Measurements from ENCODE around the gene YIPF7.

YIPF7 gene

GRCh38 chr4:44651425-44651824 is at the start of gene YIPF7:
Gene YIPF7, minus strand, starts transcription at chr4:44651625. Its CDS starts 1,525 bp downstream, at chr4:44650100.
- ATAC-seq, result no peak

DNA sequence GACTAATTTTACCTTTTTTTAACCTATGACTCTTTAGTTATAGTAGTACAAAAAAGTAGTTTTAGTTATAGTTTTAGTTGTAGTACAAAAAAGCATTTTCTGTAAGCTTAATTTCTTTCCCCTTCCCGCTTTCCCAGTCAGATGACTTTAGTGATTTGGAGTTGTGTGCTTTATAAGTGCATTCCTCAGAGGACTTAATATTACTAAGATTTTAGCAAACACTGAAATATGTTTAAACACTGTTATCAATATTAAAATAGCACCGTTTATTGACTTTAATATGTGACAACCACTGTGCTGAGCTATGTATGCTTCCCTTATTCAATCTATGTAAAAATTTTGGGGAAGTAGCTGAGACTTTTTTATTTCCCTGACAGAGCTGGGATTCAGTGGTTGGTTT is 49.6 kb upstream of the YIPF7 start:
- ATAC-seq, result no peak

- no peak for ATAC-seq
Observed at GRCh38 chr4:44700427-44700826, 49.0 kb upstream of the YIPF7 start.

- ATAC-seq, result no peak
Observed at GRCh38 chr4:44684648-44685047, 33.2 kb upstream of the YIPF7 start.

DNA sequence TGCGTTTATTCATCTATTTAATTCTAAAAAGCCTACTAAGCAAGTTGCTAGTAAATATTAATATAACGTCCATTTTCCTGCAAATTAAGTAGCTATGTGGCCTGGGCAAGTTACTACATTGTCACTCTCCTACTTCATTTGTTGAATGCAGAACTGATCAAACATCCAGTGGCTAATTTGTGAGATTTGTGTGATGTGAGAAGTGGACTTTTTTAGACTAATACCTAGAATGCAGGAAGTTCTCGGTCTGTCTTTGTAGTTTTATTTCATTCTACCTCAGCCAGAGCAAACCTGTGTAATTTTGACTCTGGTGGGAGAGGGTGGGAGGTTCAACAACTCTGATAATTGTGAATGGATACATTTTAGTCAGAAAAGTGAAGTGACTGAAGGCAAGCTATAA is 27.6 kb upstream of the YIPF7 start:
- ATAC-seq, result peak; percentile 3 to 6

DNA sequence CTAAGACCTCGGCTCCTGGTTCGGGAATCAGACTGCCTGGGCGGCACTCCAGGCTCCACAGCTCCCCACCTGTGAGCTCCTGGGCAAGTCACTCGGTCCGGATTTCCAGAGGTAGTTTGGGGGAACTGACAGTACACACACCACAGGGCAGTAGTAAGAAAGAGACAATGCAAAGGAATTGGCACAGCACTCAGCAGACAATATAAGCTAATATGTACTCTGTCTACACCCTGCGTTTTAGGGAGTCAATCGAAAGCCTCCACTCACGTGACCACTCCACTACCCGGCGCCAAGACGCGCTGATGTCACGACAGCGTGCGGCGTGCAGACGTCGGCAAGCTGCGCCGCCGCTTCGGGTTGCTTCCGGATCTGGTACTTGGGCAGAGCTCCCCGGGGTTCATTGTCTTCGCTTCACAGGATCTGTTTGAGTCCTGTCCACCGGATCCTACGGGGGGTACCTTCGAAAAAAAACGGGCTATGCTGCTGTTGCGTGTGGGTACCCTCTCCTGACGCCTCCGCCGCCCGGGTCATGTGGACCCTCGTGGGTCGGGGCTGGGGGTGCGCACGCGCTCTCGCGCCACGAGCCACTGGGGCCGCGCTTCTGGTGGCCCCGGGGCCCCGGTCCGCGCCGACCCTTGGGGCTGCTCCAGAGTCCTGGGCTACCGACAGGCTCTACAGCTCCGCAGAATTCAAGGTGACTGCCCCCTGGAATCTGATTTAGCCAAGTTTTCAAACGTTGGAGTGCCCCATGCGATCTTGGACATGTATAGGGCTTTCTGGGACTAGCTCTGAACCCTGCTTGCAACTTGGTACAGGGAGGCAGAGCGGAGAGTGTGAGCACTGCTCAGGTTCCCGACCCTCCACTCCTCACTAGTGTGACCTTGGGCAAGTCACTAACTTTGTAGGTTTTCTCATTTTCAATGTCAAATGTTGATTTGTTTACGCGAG is 26.9 kb upstream of the YIPF7 start, which contains the start of gene GUF1:
Gene GUF1 (plus strand): TSS at position 327 of the 948 bp plus-strand sequence. CDS start 203 bp downstream, at position 530.
- ATAC-seq, result peak; percentile 92 to 94

DNA sequence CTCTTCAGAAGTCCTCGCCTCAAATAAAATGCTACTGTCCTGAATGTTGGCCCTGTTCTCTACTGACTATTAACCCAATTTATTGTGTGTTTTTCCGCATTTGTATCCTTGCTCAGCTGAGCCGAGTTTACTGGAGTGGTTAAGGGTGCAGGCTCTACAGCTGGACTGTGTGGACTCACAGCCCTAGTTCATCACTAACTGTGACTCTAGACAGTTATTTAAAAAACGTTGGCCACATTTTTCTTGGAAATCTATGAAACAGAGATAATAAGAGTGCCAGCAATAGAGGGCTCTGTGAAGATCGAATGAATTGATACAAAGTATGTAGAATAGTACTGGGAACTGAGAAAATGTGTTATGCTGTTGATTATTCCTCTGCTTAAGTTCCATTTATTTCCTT is 23.9 kb upstream of the YIPF7 start:
- no peak for ATAC-seq

- ATAC-seq, result no peak
Observed at GRCh38 chr4:44674471-44674870, 23.0 kb upstream of the YIPF7 start.

- ATAC-seq, result no peak
Observed at GRCh38 chr4:44671636-44672035, 20.2 kb upstream of the YIPF7 start.

GRCh38 chr4:44670506-44671199 is 19.2 kb upstream of the YIPF7 start:
- no peak for ATAC-seq

DNA sequence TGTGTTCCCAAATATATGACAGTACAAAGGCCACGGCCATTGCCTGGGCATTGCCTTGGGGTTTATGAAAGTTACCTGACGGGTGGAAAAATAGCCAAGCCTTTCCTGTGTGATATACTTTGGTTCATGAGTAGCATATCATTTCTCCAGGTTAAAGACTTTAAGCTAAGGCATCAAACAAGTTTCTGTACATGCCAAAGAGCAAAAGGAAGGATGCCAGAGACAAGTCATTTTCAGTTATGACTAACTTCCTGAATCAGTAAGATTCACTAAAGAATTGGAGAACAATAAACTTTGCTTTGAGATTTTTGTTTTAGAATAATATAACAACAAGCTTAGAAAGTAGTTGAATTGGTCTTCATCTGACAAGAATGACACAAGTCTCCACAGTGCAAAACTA is 17.1 kb upstream of the YIPF7 start:
- ATAC-seq, result no peak

DNA sequence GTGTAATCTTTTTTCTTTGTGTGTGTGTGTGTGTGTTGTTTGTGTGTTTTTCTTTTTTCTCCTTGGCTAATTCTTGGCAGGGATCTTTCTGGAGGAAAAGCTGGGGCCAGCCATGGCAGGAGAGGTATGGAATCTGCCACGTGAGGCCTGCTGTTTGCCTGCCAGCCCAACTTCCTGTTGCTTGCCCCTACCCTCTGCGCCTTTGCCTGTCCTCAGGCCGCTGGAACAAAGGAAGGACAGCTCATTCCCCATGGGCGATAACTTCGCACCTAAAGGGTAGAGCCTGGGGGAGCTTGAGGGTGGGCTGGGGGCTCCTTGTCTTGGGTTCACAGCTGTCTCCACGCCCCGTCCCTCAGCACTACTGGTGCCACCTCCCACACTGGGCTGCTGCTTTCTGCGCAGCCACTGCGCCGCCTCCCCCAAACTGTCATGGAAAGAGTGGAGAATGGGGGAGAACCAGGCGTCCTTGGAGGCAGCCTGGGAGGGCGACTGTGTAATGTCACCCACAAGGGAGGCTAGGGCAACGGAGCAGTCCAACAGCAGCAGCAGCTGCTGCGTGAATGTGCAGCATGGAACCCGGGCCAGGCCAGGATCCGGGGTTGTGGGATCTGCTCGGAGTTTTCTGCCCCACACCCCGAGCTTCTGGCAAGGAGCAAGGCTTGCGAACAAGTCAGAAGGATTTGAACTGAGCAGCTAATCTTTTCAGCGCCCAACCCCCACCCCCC is 12.3 kb upstream of the YIPF7 start:
- ATAC-seq, result no peak

GRCh38 chr4:44662623-44663005 is 11.2 kb upstream of the YIPF7 start:
- ATAC-seq, result no peak

GRCh38 chr4:44661940-44662622 is 10.7 kb upstream of the YIPF7 start:
- ATAC-seq, result no peak

GRCh38 chr4:44660396-44660795 is 9.0 kb upstream of the YIPF7 start:
- no peak for ATAC-seq

DNA sequence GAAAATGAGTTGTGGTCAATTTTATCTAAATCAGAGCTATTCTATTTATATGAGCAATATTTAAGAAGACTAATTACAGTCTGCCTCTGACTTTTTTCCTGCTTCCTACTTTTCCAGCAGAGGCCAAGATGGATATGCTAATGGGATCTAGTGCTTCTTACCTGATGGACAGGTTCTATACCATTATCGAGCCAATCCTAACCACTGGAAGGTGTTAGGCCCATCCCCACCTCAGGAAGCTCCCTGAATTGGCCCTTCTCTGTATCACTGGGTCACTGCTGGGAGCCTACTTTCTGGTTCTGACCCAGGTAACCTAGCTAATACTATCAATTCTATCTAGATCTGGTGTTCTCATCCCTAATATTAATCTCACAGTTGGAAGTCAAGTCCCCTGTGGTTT is 577 bp upstream of the YIPF7 start:
- ATAC-seq, result no peak

DNA sequence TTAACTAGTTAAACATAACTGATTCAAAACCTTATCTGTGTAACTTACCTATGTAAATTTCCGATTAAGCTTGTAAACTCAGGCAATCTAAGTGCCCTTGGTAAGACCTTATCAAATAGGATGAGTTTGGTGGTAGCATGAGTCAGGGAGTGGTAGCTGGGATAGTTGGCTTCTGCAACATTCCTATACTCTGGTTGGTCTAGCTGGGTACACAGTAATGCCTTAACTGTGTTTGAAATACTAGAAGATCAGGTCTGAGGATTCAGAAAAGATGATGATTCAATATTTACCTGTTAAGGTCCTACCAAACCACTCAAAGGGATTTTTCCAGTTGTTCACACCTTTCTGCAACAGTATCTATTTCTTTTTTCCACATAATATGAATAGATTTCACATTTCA is 5.3 kb downstream of the YIPF7 start:
- ATAC-seq, result no peak

- no peak for ATAC-seq
Observed at GRCh38 chr4:44638091-44638490, 13.3 kb downstream of the YIPF7 start.

DNA sequence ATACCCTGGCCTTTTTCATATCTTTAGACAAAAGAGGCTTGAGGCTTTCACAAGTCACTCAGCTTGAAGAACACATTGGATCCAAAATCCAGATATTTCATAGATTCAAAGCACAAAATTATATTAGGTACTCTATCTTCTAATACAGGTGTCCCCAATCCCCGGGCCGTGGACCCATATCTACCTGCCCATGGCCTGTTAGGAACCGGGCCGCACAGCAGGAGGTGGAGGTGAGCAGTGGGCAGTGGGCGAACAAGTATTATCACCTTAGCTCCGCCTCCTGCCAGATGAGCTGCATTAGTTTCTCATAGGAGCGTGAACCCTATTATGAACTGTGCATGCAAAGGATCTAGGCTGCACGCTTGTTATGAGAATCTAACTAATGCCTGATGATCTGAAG is 18.7 kb downstream of the YIPF7 start:
- no peak for ATAC-seq

- ATAC-seq, result no peak
Observed at GRCh38 chr4:44632089-44632488, 19.3 kb downstream of the YIPF7 start.

- ATAC-seq, result peak; percentile 66 to 81
Observed at GRCh38 chr4:44629280-44629866, 22.1 kb downstream of the YIPF7 start.

GRCh38 chr4:44623676-44624075 is 27.7 kb downstream of the YIPF7 start:
- no peak for ATAC-seq

Measured in activated CD4-positive, CD25-positive, alpha-beta regulatory T cell treated with anti-CD3 and anti-CD28 coated beads, Interleukin-2, amount 50 U/mL, for 24 hours (primary cell).